Dermis microvascular lymphatic vessel endothelial cell (primary cell): ENCODE data around the gene RTCA. TPM values are rescaled to one million over a fixed set of nuclear protein-coding genes. Genes with fewer than 3 reads are reported as not detected.
"Not testable (repeated sequence)": the region's sequence is repeated elsewhere in the genome, so short reads cannot be mapped to it uniquely, and the experiment has no call there.

Experiments used
- DNase-seq, 2 donors: peaks; one replicate each; pipeline versions ENCODE4 v3.0.0 to v3.0.0-alpha.2; 2010; ENCODE audit warnings: low read depth in 2 of 2
- total RNA-seq: library from RNA; depleted of rRNA; stranded (reverse); fragments of >200 nt; gene quantifications from 2 replicates; pipeline ENCODE4 v1.2.1, GENCODE V29; 2014

The RTCA gene
- total RNA-seq, 1 donor from 2014 or later: 36.7 TPM

- DNase-seq: peak; percentile 11 to 64
Observed at GRCh38 chr1:100306735-100307313, 40.8 kb downstream of the RTCA start.

GRCh38 chr1:100308777-100309176, 42.8 kb downstream of the RTCA start:
- DNase-seq: peak; percentile 40 to 78

- DNase-seq: no peak
Observed at GRCh38 chr1:100309863-100310262, 43.8 kb downstream of the RTCA start.

GRCh38 chr1:100313382-100313781, 47.4 kb downstream of the RTCA start:
- DNase-seq: peak in 1 of 2 donors; percentile 22

- no peak for DNase-seq
Observed at GRCh38 chr1:100316622-100317021, 50.6 kb downstream of the RTCA start.

- DNase-seq: no peak
Observed at GRCh38 chr1:100320311-100321099, 54.5 kb downstream of the RTCA start.

GRCh38 chr1:100321100-100321493, 55.1 kb downstream of the RTCA start:
- DNase-seq: no peak

GRCh38 chr1:100321506-100321905, 55.5 kb downstream of the RTCA start:
- DNase-seq: no peak

GRCh38 chr1:100322436-100323211, 56.6 kb downstream of the RTCA start:
- DNase-seq: no peak

GRCh38 chr1:100323419-100324106, 57.5 kb downstream of the RTCA start:
- no peak for DNase-seq

- DNase-seq: no peak
Observed at GRCh38 chr1:100325415-100326324, 59.7 kb downstream of the RTCA start.

- DNase-seq: not testable (repeated sequence)
Observed at GRCh38 chr1:100326325-100326670, 60.3 kb downstream of the RTCA start.

GRCh38 chr1:100328133-100328532, 62.1 kb downstream of the RTCA start:
- DNase-seq: no peak

GRCh38 chr1:100331146-100331545, 65.1 kb downstream of the RTCA start:
- DNase-seq: not testable (repeated sequence)

- DNase-seq: no peak
Observed at GRCh38 chr1:100332331-100332730, 66.3 kb downstream of the RTCA start.

- no peak for DNase-seq
Observed at GRCh38 chr1:100335436-100335835, 69.4 kb downstream of the RTCA start.

GRCh38 chr1:100337878-100338277, 71.9 kb downstream of the RTCA start:
- not testable (repeated sequence) for DNase-seq

GRCh38 chr1:100339735-100340134, 73.7 kb downstream of the RTCA start:
- not testable (repeated sequence) for DNase-seq

- DNase-seq: no peak
Observed at GRCh38 chr1:100340494-100340893, 74.5 kb downstream of the RTCA start.

GRCh38 chr1:100342348-100342747, 76.3 kb downstream of the RTCA start:
- DNase-seq: no peak
